Stimulated activated CD8-positive, alpha-beta memory T cell treated with anti-CD3 and anti-CD28 coated beads, Interleukin-7, amount 100 ng/mL, for 4 hours (primary cell): Measurements from ENCODE around the gene FAM117A.

Experiments
- DNase-seq, 2 donors: peaks; one replicate each; pipeline ENCODE4 v3.0.0-alpha.2; 2020; ENCODE audit warnings: low read depth in 2 of 2

FAM117A gene, protein sequence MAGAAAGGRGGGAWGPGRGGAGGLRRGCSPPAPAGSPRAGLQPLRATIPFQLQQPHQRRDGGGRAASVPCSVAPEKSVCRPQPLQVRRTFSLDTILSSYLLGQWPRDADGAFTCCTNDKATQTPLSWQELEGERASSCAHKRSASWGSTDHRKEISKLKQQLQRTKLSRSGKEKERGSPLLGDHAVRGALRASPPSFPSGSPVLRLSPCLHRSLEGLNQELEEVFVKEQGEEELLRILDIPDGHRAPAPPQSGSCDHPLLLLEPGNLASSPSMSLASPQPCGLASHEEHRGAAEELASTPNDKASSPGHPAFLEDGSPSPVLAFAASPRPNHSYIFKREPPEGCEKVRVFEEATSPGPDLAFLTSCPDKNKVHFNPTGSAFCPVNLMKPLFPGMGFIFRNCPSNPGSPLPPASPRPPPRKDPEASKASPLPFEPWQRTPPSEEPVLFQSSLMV

DNA sequence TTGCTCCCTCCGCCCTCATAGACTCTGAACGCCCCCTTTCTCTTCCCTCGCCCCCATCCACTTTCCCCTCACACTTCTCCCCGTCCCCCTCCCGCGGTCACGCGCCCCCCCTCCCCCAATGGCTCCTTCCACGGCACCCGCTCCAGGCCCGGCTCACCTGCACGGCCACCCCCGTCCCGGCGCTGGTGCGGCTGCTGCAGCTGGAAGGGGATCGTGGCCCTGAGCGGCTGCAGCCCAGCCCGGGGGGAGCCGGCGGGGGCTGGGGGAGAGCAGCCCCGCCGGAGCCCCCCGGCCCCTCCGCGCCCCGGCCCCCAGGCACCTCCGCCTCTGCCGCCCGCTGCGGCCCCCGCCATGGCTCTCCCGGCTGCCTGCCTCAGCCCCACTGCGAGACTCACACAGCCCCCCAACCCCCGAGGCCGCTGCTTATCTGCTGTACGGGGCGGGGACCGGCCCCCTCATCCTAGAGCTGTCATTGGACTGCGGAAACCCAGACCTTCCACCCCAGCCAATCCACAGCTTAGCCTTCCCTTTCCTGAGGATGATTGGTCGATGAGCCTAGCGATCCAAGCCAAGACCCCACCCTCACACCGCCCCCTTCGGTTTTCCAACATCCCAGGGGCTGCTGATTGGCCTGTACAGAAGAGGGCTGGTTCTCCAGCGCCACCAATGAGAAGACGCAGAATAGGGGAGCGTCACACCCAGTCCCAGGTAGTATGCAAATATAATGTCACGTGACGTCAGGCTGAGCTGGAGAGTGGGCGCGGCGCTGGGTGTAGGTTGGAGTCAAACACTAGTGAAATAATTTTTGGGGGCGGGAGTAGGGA, at the start of gene FAM117A:
Gene FAM117A, minus strand, starts transcription at position 397 of the 824 bp plus-strand sequence. Its CDS starts 44 bp downstream, at position 353.
- peak; percentile 93 to 97 for DNase-seq

DNA sequence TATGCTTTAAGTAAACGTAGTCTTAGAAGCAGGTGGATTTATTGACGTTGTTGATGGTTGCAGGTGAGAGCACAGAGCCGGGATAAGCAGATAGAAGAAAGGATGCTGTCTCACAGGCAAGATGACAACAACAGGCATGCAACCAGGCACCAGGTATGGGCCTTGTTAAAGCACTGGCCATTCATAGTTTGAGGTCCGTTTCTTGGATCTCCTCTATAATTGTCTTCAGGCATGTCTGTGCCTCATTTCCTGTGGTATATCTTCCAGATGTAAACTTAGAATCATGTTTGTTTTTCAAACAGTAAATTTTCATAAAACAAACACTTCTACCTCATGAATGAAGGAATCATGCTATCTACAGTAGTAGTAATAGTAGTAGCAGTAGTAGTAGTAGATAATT, 45.1 kb upstream of the FAM117A start:
- no peak for DNase-seq

DNA sequence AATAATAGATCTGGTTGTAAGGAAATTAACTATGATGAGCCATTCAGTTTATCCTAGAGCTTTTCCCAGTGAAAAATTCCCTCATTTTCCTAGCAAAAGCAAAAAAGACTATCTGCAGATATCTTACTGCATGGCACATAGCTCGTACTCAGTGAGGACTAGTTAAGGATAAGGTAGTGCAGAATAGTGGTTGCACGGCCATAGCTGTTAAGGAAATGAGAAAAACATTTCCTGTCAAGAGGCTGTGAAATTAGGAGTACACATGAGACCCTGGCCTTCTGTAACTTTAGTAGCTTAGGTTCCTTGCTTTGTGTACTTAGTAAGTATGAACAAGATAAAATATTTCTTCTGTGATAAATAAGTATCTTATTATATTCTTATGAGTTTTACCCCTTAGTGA, 34.8 kb upstream of the FAM117A start:
- DNase-seq = no peak

DNA sequence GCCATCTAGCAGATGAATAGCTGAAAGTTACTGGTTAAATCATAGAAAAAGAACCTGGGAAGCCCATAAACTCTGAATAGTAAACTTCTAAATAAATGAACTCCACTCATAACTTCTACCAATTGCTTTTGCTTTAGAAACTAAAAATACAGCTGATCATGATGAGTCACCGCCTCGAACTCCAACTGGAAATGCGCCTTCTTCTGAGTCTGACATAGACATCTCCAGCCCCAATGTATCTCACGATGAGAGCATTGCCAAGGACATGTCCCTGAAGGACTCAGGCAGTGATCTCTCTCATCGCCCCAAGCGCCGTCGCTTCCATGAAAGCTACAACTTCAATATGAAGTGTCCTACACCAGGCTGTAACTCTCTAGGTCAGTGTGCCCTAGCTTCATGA, 34.3 kb upstream of the FAM117A start:
- DNase-seq = no peak

DNA sequence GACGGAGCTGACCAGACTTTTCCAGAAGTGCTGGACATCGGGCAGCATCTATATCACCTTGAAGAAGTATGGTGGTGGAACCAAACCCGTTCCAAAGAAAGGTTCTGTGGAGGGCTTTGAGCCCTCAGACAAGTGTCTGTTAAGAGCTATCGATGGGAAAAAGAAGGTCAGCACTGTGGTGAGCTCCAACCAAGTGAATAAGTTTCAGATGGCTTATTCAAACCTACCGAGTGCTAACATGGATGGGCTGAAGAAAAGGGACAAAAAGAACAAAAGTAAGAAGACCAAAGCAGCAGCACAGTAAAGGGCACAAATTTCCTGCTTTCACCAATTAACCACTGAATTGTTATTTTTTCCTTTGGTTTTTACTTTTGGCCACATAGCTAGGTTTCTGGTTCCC, 31.4 kb upstream of the FAM117A start:
- no peak for DNase-seq

DNA sequence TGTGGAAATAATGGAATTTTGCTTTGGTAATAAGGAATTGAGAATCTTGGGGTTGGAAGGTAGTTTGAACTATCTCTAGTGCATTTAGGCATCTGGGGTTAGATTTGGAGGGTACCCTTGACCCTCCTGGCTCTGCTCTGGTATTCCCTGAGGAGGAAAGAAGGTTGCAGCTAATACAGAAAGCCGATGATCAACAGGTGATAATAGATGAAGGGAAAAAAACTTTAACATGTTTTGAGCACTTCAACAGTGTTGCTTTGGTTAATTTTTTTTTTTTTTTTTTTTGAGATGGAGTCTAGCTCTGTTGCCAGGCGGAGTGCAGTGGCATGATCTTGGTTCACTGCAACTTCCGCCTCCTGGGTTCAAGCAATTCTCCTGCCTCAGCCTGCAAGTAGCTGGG, 29.4 kb upstream of the FAM117A start:
- no peak for DNase-seq

DNA sequence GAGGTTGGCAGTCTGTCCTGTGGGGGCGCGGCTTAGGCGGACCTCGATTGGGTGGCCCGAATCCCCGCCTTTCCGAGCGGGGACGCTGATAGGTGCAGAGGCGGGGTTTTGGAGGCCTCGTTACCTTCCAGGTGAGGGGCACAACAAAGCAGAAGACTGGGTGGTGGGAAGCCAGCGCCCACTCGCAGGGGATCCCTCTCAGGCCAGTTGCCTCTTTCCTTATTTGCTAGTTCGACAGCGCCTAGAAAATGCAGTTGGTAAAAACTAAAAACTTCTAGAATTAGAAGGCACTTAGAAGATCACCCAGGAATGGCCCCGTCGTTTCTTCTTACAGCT, 25.3 kb upstream of the FAM117A start:
- no peak for DNase-seq

DNA sequence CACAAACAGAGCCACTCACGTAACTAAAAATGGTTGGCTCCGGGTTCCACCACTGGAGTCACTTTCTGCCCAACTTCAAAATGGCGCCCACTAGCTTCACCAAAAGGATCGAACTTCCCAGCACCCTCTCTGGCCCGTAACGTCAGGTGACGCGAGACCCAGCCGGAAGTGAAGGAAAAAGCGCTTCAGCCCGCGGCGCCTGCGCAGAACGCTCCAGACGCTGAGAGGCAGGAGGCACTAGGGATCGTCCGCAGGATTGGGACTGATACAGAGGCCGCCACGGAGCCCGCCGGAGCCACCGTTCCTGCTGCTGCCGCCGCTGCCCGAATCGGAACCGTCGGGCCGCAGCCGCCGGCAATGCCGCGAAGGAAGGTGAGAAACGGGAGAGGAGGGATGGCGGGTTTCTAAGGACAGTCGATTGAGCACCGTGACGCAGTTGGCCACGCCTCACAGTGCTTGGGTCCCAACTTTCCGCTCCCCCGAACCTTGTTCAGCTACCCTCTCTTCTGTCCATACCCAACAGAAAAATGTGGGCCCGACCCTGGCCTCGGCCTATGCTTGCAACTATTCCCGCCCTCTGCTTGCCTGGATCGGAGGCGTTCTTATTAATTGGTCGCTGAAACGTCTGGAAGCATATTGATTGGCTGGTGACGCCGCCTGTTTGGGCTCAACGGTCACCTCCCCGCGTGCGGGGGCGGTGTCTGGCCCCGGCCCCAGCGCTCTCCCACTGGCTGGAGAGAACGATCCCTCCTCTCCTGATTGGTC, 24.7 kb upstream of the FAM117A start, which contains the start of gene KAT7:
Gene KAT7, plus strand, starts transcription at position 204 of the 765 bp plus-strand sequence. Its CDS starts 154 bp downstream, at position 358.
- DNase-seq = peak; percentile 98 to 99

DNA sequence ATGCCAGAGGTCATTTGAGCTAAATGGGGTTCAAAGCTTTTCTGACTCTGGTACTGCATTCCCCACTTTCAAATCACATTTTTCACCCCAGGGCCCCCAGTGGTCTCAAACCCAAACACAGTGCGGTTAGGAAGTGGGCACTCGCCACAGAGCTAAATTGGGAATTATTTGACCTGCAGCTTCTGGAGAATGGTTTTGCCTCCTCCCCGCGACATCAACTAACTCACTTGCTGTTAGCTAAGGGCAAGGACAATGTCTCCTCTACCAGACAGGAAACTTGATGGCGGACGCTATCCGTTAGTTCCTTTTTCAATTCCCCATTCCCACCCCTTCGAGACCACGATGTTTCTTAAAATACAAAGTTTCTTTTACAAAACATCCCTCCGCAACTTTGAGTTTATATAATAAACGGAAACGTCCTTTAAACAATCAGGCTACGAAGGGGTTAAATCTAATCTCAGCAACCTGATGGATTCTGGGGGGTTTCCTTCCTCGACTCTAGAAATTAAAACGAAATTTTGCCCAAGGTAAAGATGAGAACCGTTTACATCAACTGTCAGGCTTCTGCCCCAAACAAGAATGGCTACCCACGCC, 24.1 kb upstream of the FAM117A start:
- DNase-seq = no peak

DNA sequence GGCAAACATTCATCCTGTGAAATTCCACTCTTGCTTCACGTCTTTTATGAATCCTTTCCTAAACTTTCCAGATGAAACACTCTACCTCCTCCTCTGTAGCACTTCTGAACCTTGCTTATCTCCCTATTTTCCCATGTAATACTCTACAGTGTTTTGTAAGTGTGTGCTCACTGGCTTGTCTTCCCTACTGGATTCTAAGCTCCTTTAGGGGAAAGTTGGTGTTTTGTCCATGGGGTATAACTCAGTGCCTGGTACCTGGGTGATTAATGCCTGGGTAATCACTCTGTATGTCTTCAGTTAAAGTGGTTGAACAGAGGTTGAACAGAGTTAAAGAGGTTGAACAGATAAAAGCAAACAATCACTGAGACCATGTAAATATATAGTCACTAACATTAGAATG, 20.7 kb upstream of the FAM117A start:
- no peak for DNase-seq

DNA sequence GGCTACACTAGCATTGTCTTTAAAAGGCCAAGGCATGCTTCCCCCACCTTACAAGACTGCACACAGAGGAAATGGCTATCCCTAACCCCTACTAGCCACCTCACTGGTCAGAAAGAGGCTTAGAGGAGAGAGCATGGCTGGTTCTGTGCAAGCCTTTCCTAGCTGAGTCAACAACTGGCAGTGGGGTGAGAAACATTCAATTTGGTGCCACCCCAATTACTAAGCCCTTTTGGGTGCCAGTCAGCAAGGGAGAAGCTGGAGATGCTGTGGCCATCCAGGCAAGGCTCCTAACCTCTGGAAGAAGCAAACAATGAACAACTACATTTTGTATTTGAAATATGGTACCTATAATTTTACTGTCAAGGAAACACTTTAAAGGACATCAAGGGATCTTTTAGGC, 19.9 kb upstream of the FAM117A start:
- DNase-seq = no peak

DNA sequence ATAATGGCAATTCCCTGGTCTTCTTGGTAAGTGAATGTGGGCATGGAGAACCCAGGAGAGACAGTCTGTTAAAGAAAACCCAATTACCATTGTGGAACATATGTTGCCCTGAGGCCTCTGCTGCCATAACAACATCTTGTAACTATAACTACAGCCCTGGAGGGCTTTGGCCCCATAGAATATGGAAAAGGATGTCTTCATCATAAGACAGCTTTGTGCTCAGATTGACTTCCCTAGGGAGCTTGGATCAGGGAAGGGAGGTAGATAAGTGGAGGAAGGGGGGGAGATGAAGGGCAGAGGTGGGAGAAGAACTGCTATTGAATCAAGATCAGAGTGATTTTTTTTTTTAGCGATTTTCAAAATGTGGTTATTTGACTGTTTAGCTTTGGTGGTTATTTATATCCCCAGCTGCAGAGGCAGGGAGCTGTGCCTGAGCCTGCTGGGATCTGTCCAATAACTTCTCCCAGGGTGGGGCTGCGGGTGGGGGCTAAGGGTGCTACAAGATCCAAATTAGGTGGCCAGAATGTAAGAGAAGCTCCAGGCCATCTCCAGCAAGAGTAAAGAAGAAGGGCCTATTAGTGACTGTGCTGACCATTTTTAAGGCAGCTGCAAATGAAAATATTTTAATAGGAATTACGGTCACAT, 19.3 kb upstream of the FAM117A start:
- no peak for DNase-seq

DNA sequence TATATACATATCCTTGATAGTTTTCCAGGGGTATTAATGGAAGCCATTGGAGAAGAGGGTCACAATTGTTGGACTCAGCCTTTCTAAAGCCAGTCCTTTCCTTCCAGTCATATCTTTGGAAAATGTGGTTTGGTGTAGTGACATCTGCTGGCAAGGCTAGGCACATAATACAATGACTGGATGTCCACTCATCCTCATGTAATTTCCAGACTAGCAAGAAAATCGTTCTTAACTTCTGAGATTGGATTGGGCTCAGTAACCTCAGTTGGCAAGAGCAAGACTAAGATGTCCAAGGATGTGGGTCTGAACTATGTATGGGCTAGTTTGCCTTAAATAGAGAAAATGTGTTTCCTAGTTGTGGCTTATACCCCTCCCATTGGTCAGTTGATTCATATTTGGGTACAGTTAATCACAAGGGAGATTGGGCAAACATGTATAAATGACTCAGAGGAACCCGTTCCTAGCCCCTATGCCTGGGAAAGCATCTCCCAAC, 15.9 kb upstream of the FAM117A start:
- DNase-seq = no peak

DNA sequence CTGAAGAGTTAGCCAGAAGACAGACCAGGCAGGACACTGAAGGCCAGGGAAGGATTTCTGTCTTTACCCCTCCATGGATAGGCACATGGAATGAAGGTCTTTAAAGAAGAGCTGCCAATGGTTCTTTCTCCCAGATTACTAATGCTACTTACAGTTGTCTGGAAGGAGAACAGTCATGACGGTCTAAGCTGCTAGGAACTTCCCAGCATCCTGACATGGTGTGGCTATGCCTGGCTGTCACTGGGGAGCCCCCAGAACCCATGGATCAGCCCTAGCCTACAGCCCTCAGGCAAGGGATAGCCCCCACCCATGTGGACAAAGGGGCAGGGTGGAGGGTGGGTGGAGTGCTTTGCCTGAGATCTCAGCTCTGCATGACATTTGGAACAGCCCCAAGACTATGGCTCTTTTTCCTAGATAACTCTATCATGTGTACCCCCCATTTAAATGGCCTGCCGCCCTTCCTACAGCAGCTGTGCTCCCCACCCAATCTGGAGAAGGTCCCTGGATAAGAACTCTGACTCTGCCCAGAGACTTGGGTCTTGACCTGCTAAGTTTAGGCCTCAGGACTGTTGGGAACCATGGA, 15.3 kb upstream of the FAM117A start:
- no peak for DNase-seq

DNA sequence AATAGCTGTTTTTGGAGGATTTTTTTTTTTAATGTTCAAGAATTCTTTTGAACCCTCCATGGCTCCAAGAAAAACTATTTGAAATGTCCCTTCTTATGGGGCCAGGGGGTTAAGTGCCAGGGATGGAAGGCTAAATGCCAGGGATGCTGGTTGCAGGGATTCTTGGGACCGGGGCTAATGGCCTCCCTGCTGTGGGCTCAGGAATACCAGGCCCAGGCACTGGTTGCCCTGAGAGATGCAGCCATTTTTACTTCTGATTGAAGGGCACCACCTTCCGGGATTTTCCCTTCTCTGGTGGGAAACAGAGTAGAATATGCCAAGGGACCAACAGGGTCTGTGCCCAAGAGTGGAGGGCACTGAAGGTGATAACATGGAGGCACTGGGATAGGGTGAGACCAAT, 13.6 kb upstream of the FAM117A start:
- no peak for DNase-seq

DNA sequence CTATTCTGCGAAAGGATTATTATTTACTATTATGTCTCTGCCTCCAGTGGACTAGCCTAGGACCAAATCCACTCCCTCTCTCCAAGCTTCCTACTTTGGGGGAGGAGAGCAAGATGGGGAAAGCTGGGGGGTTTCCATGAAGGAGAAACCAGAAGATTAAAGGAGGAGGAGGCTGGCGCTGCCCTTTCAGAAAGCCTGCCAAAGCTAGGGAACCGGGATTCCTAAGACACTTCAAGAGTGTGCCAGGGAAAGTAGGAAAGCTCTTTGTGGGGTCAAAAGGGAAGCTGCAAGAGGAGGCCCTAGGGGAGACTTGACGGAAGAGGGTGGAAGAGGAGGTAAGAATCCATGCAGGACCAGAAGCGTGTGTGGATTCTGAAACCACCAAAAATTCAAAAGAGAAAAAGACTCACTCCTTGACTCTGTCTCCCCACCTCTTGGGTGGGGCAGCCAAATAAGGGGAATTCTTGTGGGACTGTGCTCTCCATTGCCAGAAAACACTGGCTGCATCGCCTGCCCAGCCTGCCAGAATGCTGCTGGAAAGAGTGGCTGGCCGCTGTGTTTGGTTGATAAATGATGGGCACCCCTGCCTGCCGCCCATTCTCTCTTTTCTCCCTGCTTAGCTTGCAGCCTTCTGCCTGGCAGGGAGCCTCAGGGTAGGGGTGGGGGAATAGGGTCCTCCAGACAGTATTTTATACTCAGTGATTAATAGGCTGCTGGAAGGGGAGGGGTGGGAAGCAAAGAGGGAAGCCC, 12.8 kb upstream of the FAM117A start:
- no peak for DNase-seq

DNA sequence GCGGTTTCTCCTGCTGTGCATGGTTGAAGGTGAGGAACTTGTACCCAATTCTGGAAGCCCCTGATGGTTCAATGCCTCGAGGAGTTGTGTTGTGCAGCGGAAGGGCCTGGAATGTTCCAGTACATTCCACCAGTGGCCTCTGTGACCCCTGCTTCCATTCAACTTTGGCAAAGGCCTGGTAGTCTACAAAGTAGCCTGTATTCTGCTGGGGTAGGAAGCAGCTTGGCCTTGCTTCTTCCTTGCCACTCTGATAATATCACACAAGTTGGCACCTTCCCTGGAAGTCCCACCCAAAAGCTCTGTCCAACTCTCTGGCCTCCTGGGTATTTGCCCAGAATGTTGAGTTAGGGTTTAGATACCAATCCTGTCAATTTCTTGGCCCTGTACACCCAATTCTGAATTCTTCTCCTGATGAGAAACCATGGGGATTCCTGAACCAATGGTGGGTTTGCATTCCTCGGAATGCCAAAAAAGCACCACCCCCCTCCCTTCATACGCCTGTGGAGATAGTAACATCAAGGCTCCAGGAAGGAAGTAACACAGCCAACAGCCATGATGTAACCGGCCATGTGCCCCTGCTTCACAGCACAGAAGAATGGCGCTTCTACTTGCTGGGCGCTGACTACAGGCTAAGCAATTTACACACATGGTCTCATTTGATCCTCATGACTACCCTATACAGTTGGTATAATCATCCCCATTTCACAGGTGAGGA, 11.8 kb upstream of the FAM117A start:
- DNase-seq = no peak

DNA sequence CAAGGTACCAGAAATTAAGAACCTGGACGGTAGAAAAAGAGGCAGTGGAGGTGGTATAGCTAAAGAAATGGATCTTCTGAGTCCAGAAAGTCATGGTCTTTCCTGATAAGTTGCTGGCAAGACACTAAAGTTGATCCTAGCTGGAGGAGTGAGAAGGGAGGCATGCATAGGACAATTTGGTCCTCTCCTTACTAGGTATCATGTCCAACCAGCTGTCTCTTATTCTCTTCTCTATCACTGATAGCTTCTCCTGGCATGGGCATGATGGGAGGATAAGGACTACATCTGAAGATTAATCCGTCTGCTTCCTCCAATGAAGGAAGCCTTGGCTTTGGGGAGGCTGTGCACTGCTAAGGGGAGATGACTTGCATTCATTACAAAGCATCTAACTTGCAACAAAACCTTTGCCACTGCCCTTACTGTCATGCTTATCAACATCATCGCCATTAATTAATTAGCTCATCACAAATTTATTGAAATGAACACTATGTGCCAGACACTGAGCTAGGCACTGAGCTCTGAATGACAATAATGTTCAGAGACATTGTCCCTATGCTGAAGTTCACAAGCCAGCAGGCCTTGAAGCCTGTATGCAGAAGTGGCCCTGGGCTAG, 3.1 kb upstream of the FAM117A start:
- DNase-seq = no peak
